ENCODE results near the gene SLC6A3.

GRCh38 chr5:1430121-1430795 lies 15.0 kb downstream of the SLC6A3 start:
- no peak for TF ChIP-seq CTCF (IDR thresholded peaks at IDR 0.05 in 4 of 5, conservative IDR thresholded peaks at IDR 0.05 in 1 of 5)
- no peak for TF ChIP-seq POLR2A (IDR thresholded peaks at IDR 0.05)
